Erythroblast (primary cell): ENCODE results near the gene MUSK.

ENCODE experiments used
- GATA1 ChIP-seq: IDR thresholded peaks from 2 replicates; pipeline ENCODE4 v1.6.1; 2011; ENCODE audit warnings: low read depth, mild to moderate bottlenecking, control low read depth, low read length, moderate library complexity
- POLR2A ChIP-seq: IDR thresholded peaks from 2 replicates; pipeline ENCODE4 v1.6.1; 2011; ENCODE audit warnings: mild to moderate bottlenecking, low read length

- no peak for TF ChIP-seq POLR2A
- TF ChIP-seq GATA1 = no peak
These were observed 107.1 kb downstream of the MUSK start for GRCh38 chr9:110775724-110776123.
